ENCODE measurements around the gene AGBL3.

DNA sequence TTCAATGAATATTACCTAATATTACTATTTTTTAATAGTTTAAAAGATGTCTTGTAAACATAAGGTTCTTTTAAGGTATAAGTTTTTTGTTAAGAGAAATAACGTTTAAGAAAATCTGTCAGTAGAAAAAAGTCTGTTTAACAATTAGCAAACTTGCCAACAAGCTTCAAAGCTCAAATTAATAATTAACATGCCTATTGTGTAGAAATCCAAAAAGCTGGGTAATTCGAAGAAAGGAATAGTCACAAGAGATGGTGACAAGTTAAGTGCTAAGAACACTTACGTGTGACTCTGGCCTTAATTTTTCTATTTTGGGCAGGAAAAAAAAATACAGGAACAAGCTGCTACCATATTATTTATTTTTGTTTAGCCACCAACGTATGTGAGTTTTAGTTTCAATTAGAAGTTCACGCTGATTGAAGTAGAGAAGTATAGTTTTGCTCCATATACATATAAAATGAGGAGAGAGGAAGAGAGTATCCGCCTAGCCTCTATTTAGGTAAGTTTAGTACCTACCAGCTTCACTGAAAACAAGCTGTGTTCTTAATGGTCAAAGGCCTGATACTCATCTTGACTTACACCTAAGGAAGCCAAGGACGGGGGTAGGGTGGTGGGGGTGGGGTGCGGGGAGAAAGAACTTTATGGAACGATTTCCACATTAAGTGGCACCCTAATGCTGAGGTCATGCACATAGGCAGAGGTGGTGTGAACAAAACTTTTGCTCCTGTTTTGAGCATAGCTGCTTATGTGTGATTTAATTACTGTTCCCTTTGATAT, 43.4 kb upstream of the AGBL3 start:
- TF ChIP-seq GABPA (IDR thresholded peaks at IDR 0.05 in 1 of 2, conservative IDR thresholded peaks at IDR 0.05 in 1 of 2) = no peak
- TF ChIP-seq JUND (IDR thresholded peaks at IDR 0.05) = no peak
- TF ChIP-seq, protein P1, sequence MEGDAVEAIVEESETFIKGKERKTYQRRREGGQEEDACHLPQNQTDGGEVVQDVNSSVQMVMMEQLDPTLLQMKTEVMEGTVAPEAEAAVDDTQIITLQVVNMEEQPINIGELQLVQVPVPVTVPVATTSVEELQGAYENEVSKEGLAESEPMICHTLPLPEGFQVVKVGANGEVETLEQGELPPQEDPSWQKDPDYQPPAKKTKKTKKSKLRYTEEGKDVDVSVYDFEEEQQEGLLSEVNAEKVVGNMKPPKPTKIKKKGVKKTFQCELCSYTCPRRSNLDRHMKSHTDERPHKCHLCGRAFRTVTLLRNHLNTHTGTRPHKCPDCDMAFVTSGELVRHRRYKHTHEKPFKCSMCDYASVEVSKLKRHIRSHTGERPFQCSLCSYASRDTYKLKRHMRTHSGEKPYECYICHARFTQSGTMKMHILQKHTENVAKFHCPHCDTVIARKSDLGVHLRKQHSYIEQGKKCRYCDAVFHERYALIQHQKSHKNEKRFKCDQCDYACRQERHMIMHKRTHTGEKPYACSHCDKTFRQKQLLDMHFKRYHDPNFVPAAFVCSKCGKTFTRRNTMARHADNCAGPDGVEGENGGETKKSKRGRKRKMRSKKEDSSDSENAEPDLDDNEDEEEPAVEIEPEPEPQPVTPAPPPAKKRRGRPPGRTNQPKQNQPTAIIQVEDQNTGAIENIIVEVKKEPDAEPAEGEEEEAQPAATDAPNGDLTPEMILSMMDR (IDR thresholded peaks at IDR 0.05; ENCODE audit: low read depth, low read length, missing input control) = no peak

Measured in liver (tissue), 3 donors.